B cell (primary cell): ENCODE measurements around the gene ALG1L2. TPM values are rescaled to one million over a fixed set of nuclear protein-coding genes. Genes with fewer than 3 reads are reported as not detected.
"Not testable (repeated sequence)": the region's sequence is repeated elsewhere in the genome, so short reads cannot be mapped to it uniquely, and the experiment has no call there.

Experiments used
- ATAC-seq: fragments of 200-7000 bp; cut with Tn5 transposase; one replicate; pipeline ENCODE4 v1.10.0; 2021; ENCODE audit warnings: low read depth, mild to moderate bottlenecking, moderate number of reproducible peaks, moderate library complexity
- CTCF ChIA-PET: fragments of 350-600 bp; sonication (Branson Sonifier 250); formaldehyde crosslinking; loops from one replicate; lab custom pipeline; 2021; ENCODE audit warnings: antibody characterized with exemption, inconsistent platforms; lab: Charles Lee
- POLR2A ChIA-PET: fragments of 350-600 bp; sonication (Branson Sonifier 250); formaldehyde crosslinking; loops from one replicate; lab custom pipeline; 2021; ENCODE audit warnings: antibody characterized with exemption; lab: Charles Lee
- DNase-seq: peaks from one replicate; pipeline ENCODE4 v3.0.0; 2013
- H2AFZ ChIP-seq: 2 replicates; pipeline ENCODE4 v1.6.1; 2012; ENCODE audit warnings: mild to moderate bottlenecking, low read depth, low read length; ENCODE audit not compliant: insufficient read depth, poor library complexity, severe bottlenecking
- H3K27ac ChIP-seq, 2 donors: 1 replicate in 1 of 2; 2 replicates in 1 of 2; pipeline ENCODE4 v1.5.1; 2012 to 2013; ENCODE audit warnings: low read length in 2 of 2, mild to moderate bottlenecking in 2 of 2, moderate library complexity in 1 of 2
- H3K27me3 ChIP-seq, 4 experiments: fragments of 200-600 bp in 1 of 4; sonication (generic) in 1 of 4; replicated peaks in 1 of 4; 1 replicate in 2 of 4; 2 replicates in 2 of 4; pipeline versions ENCODE4 v1.6.1 to v1.7.0; 2013 to 2016; ENCODE audit warnings: low read length in 3 of 4, mild to moderate bottlenecking in 2 of 4, mixed read lengths in 1 of 4, moderate library complexity in 1 of 4; ENCODE audit not compliant: insufficient read depth in 4 of 4, control insufficient read depth in 3 of 4; ENCODE audit errors: control extremely low read depth in 1 of 4
- H3K36me3 ChIP-seq, 2 experiments: replicated peaks in 1 of 2; 1 replicate in 1 of 2; 2 replicates in 1 of 2; pipeline versions ENCODE4 v1.6.1 to v1.7.1; 2013; ENCODE audit warnings: low read length in 1 of 2; ENCODE audit not compliant: insufficient read depth in 2 of 2, control insufficient read depth in 1 of 2; ENCODE audit errors: control extremely low read depth in 1 of 2, extremely low read depth in 1 of 2
- H3K4me1 ChIP-seq, 2 donors: fragments of 200-600 bp in 1 of 2; sonication (generic) in 1 of 2; 1 replicate in 1 of 2; 2 replicates in 1 of 2; pipeline versions ENCODE4 v1.5.1 to v1.6.1; 2013 to 2017; ENCODE audit warnings: low read length in 2 of 2; ENCODE audit not compliant: control insufficient read depth in 2 of 2, insufficient read depth in 2 of 2
- H3K4me2 ChIP-seq: replicated peaks from 2 replicates; pipeline ENCODE3; 2012; ENCODE audit warnings: mild to moderate bottlenecking, low read depth, low read length; ENCODE audit not compliant: poor library complexity, severe bottlenecking
- H3K4me3 ChIP-seq, 5 experiments: fragments of 200-600 bp in 1 of 5; sonication (generic) in 1 of 5; 1 replicate in 3 of 5; 2 replicates in 2 of 5; pipeline versions ENCODE4 v1.5.1 to v1.7.0; 2011 to 2016; ENCODE audit warnings: low read length in 4 of 5, mild to moderate bottlenecking in 4 of 5, low read depth in 2 of 5, control low read depth in 1 of 5, moderate library complexity in 1 of 5; ENCODE audit not compliant: insufficient read depth in 1 of 5; ENCODE audit errors: control extremely low read depth in 1 of 5, extremely low read depth in 1 of 5
- H3K79me2 ChIP-seq: fragments of 200-600 bp; sonication (generic); one replicate; pipeline ENCODE4 v1.6.0; 2016; ENCODE audit warnings: low read length; ENCODE audit not compliant: control insufficient read depth, insufficient read depth
- H3K9ac ChIP-seq: fragments of 200-600 bp; sonication (generic); 2 replicates; pipeline ENCODE4 v1.6.1; 2017; ENCODE audit warnings: mild to moderate bottlenecking, low read length, moderate library complexity
- H3K9me3 ChIP-seq, 3 donors: one replicate each; pipeline versions ENCODE4 v1.6.1 to v1.7.1; 2013; ENCODE audit warnings: low read length in 2 of 3; ENCODE audit not compliant: control insufficient read depth in 2 of 3, insufficient read depth in 1 of 3; ENCODE audit errors: control extremely low read depth in 1 of 3
- H4K20me1 ChIP-seq: 2 replicates; pipeline ENCODE4 v1.6.0; 2012; ENCODE audit warnings: mild to moderate bottlenecking, low read length; ENCODE audit not compliant: insufficient read depth, control insufficient read depth, poor library complexity, severe bottlenecking
- H3K27ac Mint-ChIP-seq: one replicate; pipeline ENCODE4 v1.8.0; 2021; ENCODE audit warnings: mixed read lengths
- H3K27me3 Mint-ChIP-seq: one replicate; pipeline ENCODE4 v1.8.0; 2021; ENCODE audit warnings: mixed read lengths
- H3K4me1 Mint-ChIP-seq: one replicate; pipeline ENCODE4 v1.8.0; 2021; ENCODE audit warnings: mixed read lengths
- H3K4me3 Mint-ChIP-seq: one replicate; pipeline ENCODE4 v1.8.0; 2021; ENCODE audit warnings: mixed read lengths
- H3K9me3 Mint-ChIP-seq: one replicate; pipeline ENCODE4 v1.8.0; 2022; ENCODE audit warnings: mixed read lengths; ENCODE audit not compliant: insufficient read depth
- EZH2 ChIP-seq: IDR thresholded peaks from 2 replicates; pipeline ENCODE4 v1.6.1; 2012; ENCODE audit warnings: borderline replicate concordance, low read depth, mild to moderate bottlenecking, moderate library complexity, low read length; ENCODE audit not compliant: insufficient read depth, poor library complexity, severe bottlenecking
- WGBS: methylation state at CpG from one replicate; pipeline ENCODE4 v1.1.5; 2013; ENCODE audit warnings: missing lambda C conversion rate; ENCODE audit not compliant: insufficient coverage; 5-methylcytosine and 5-hydroxymethylcytosine counted together
- intact Hi-C: fragments of 100-400 bp; cut with micrococcal nuclease; formaldehyde crosslinking; loops from one replicate; pipeline ENCODE4 v1.10.0; 2022
- polyA plus RNA-seq: library from polyadenylated mRNA; depleted of rRNA; stranded (reverse); fragments of >200 nt; gene quantifications from 2 replicates; pipeline ENCODE4 v1.2.3, GENCODE V29; 2012
- total RNA-seq, 2 donors: library from RNA; stranded (reverse); fragments of 120-200 nt in 1 of 2; gene quantifications; 1 replicate in 1 of 2; 2 replicates in 1 of 2; pipeline versions ENCODE4 v1.2.3 to v1.2.4, GENCODE V29; 2013 to 2022
- TF ChIP-seq, protein P1 (sequence below): fragments of 200-600 bp; IDR thresholded peaks from one replicate; pipeline ENCODE4 v1.8.0; 2022; ENCODE audit warnings: antibody characterized with exemption, mild to moderate bottlenecking

ALG1L2 gene
- total and polyA plus RNA-seq, 2 donors (not counting 1 experiment from before 2014, with no cell fraction given): 8.8 TPM; not detected in 1

DNA sequence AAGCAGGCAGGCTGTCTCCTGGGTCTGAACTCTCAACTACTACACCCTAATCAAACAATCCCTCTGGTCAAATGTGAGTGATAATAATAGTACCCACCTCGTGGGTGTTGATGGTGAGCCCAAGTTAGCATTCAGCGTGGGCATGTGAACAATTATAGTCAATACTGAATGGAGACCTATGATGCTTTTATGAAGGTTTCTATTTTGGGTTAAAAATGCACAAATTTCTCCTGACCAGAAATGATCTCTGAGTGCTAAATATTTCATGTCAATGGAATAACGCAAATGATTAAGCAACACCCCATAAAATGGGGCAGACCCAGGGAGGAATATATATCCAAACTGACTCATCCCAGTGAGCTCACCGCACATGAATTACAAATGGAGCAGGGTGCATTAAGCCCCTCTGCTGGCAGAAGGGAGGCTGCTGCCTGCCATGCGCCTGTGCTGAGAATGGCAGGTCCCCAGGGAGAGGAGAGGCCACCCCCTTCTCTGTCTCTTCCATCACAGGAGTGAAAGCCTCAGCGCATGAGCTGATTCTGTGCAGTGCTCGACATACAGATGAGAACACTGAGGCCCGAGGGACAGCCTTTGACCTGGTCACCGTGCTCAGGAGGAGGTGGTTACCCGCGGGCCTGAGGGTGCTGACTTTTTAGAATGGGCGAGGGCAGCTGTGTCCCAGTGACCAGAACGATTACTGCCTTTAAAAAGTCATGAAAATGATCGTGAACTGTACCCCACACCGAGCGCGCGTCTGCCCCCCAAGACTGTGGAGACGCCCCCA is 28.9 kb downstream of the ALG1L2 start:
- intact Hi-C loops: loop anchor here (1.0 to 10.0 kb wide), 6 partner anchors 16 to 917 kb away; partner anchors contain the start of genes ASTE1, NEK11 and PIK3R4
- H2AFZ ChIP-seq: peak overlapping the region; percentile 91
- H3K27me3 ChIP-seq: not testable (repeated sequence)

DNA sequence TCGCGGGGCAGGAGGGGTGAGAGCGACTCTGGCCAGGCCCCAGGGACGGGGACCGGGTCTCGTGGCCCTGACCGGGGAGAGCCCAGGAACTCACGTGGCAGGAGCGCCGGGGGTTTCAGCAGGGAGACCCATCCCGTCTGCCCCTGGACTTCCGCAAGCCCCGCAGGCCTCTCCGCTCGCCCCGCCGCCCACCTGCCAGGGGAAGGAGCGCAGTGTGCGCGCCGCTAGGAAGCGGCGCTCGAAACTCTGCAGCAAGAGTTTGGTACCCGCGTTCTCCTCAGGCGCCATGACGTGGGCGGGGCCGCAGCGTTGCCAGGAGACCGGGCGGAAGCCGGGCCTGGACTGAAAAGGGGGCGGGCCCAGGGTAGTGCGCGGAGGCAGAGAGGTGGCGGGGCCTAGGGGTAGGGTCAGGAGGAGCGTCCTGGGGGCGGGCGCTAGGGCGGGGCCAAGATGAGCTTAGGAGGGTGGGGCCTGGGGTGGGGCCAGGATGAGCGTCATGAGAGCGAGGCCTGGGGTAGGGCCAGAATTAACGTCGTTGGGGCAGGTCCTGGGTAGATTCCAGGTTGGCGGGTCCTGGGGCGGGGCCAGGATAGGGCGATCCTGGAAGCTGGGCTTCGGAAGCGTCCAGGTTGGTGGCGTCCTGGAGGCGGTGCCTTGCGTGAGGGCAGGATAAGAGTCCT is 29.7 kb downstream of the ALG1L2 start:
- no peaks in the 10 kb centered on the region for H3K36me3 ChIP-seq
- no peaks in the 10 kb centered on the region for H4K20me1 ChIP-seq
- H3K4me1 Mint-ChIP-seq: peaks cover 14% of the 10 kb centered on the region
- under 1% methylated on average over 47 of the region's 54 CpGs for WGBS
- peak; percentile 98 for DNase-seq
- peak overlapping the region; percentile 100 for H3K27ac Mint-ChIP-seq
- H3K9me3 ChIP-seq: no peaks in the 10 kb centered on the region
- peak overlapping the region; percentile 58 for H3K4me2 ChIP-seq
- peak; percentile 100 for ATAC-seq
- peak overlapping the region; percentile 80 for H3K9ac ChIP-seq
- TF ChIP-seq, protein P1, sequence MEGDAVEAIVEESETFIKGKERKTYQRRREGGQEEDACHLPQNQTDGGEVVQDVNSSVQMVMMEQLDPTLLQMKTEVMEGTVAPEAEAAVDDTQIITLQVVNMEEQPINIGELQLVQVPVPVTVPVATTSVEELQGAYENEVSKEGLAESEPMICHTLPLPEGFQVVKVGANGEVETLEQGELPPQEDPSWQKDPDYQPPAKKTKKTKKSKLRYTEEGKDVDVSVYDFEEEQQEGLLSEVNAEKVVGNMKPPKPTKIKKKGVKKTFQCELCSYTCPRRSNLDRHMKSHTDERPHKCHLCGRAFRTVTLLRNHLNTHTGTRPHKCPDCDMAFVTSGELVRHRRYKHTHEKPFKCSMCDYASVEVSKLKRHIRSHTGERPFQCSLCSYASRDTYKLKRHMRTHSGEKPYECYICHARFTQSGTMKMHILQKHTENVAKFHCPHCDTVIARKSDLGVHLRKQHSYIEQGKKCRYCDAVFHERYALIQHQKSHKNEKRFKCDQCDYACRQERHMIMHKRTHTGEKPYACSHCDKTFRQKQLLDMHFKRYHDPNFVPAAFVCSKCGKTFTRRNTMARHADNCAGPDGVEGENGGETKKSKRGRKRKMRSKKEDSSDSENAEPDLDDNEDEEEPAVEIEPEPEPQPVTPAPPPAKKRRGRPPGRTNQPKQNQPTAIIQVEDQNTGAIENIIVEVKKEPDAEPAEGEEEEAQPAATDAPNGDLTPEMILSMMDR: no peak
- TF ChIP-seq EZH2: no peak
- H2AFZ ChIP-seq: peak overlapping the region; percentile 91
- H3K27me3 ChIP-seq: no peaks in the 10 kb centered on the region
- no peaks in the 10 kb centered on the region for H3K9me3 Mint-ChIP-seq
- peak overlapping the region in 4 of 5 experiments; percentile 69 to 86 (median 77) for H3K4me3 ChIP-seq
- no peaks in the 10 kb centered on the region for H3K27me3 Mint-ChIP-seq
- peak overlapping the region; percentile 99 for H3K4me3 Mint-ChIP-seq
- H3K4me1 ChIP-seq: peaks cover 0 to 10% of the 10 kb centered on the region in 2 donors
- intact Hi-C loops: loop anchor here (1.0 to 10.0 kb wide), 6 partner anchors 17 to 916 kb away; partner anchors contain the start of genes ASTE1, NEK11 and PIK3R4
- POLR2A ChIA-PET: interaction anchor here (0.6 kb wide), 1 partner anchor 784 kb away, joined by 5 read pairs; no protein-coding TSS in a partner anchor
- peak overlapping the region; percentile 88 for H3K27ac ChIP-seq
- CTCF ChIA-PET: no interaction called here
- H3K79me2 ChIP-seq: no peaks in the 10 kb centered on the region

More for the DNA sequence above, 28.9 kb downstream of the ALG1L2 start:
- H3K9ac ChIP-seq: peak overlapping the region; percentile 80
- WGBS: 0% methylated on average over 15 of the region's 19 CpGs
- H3K27me3 Mint-ChIP-seq, H4K20me1 ChIP-seq, H3K9me3 ChIP-seq, H3K36me3 ChIP-seq, CTCF ChIA-PET, H3K79me2 ChIP-seq, H3K9me3 Mint-ChIP-seq, ATAC-seq: not testable (repeated sequence)
- H3K27ac ChIP-seq: peak overlapping the region; percentile 47 to 88
- peak; percentile 56 for DNase-seq
- peaks cover 0 to 10% of the 10 kb centered on the region in 2 donors for H3K4me1 ChIP-seq
- Mint-ChIP-seq H3K27ac (peak overlapping the region; percentile 100), H3K4me3 (peak overlapping the region; percentile 99), H3K4me1 (peaks cover 14% of the 10 kb centered on the region)
- POLR2A ChIA-PET: interaction anchor here (0.6 kb wide), 1 partner anchor 784 kb away, joined by 5 read pairs; no protein-coding TSS in a partner anchor
- H3K4me2 ChIP-seq: peak overlapping the region; percentile 58
- H3K4me3 ChIP-seq: peak overlapping the region in 4 of 5 experiments; percentile 69 to 86 (median 77)
